Ovary (tissue), 9 donors: Measurements from ENCODE around the gene SDK1. TPM values are rescaled to one million over a fixed set of nuclear protein-coding genes. Genes with fewer than 3 reads are reported as not detected.

Experiments
- DNase-seq, 5 donors: peaks; one replicate each; pipeline ENCODE4 v3.0.0-alpha.2; 2019 to 2020
- H3K27ac ChIP-seq, 2 donors: fragments of 200-600 bp; one replicate each; pipeline versions ENCODE4 v1.5.1 to v1.8.0; 2019 to 2022
- H3K27me3 ChIP-seq: fragments of 200-600 bp; one replicate; pipeline ENCODE4 v1.8.0; 2022
- H3K36me3 ChIP-seq: fragments of 200-600 bp; sonication (generic); one replicate; pipeline ENCODE4 v1.5.1; 2019
- H3K4me1 ChIP-seq: one replicate; pipeline ENCODE4 v1.8.1; 2013; ENCODE audit warnings: mild to moderate bottlenecking, moderate library complexity; ENCODE audit not compliant: insufficient read depth
- H3K4me3 ChIP-seq: fragments of 200-600 bp; sonication (generic); one replicate; pipeline ENCODE4 v1.5.1; 2017
- H3K9me3 ChIP-seq, 2 donors: fragments of 200-600 bp in 1 of 2; sonication (generic) in 1 of 2; one replicate each; pipeline versions ENCODE4 v1.5.1 to v1.8.1; 2013 to 2019; ENCODE audit warnings: mild to moderate bottlenecking in 1 of 2, moderate library complexity in 1 of 2
- CTCF ChIP-seq, 3 donors: fragments of 450-650 bp in 2 of 3; fragments of 200-600 bp in 1 of 3; IDR thresholded peaks; one replicate each; pipeline versions ENCODE4 v1.5.1 to v1.8.0; 2016 to 2022; ENCODE audit warnings: antibody characterized with exemption in 3 of 3, mild to moderate bottlenecking in 1 of 3
- EP300 ChIP-seq: sonication (generic); formaldehyde crosslinking; IDR thresholded peaks from one replicate; pipeline ENCODE4 v1.6.1; 2017; ENCODE audit warnings: antibody characterized with exemption
- POLR2A ChIP-seq: fragments of 450-650 bp; IDR thresholded peaks from one replicate; pipeline ENCODE4 v1.6.1; 2017; ENCODE audit warnings: antibody characterized with exemption, mild to moderate bottlenecking, moderate library complexity
- WGBS, 3 donors: extraction: QIAGEN DNeasy Blood & Tissue Kit in 1 of 3; methylation state at CpG; one replicate each; pipeline versions ENCODE4 v1.1.5 to v1.1.7; 2013 to 2017; 5-methylcytosine and 5-hydroxymethylcytosine counted together
- intact Hi-C, 4 donors: fragments of 100-400 bp; cut with DNase I; formaldehyde crosslinking; loops; one replicate each; pipeline versions ENCODE4 v1.11.0 to v1.15.1; 2022 to 2023
- polyA plus RNA-seq, 2 donors: library from polyadenylated mRNA; stranded (reverse); fragments of 200-250 nt in 1 of 2; fragments of 350-450 nt in 1 of 2; fragmentation: Illumina TruSeq in 1 of 2; extraction: RNeasy Lipid Tissue Mini Kit (QIAGEN cat#74804) in 1 of 2; gene quantifications; one replicate each; pipeline ENCODE4 v1.2.3, GENCODE V29; 2013 to 2014
- total RNA-seq, 7 donors: library from RNA; depleted of rRNA in 2 of 7; stranded (reverse); fragments of >200 nt in 2 of 7; fragmentation: NEBNext Ultra II Directional in 3 of 7; extraction: Animal tissue kit (Norgen Biotek cat#: 25700) in 3 of 7; gene quantifications; one replicate each; pipeline versions ENCODE4 v1.1.0 to v1.2.4, GENCODE V29; 2016 to 2023
- donor health status: DM: no; HTN: no; CAD: no; lungs with moderate emphysema.
- donor health status: DM: no; HTN: no; CAD: no.
- donor health status: Bipolar disorder and iron deficiency.
- donor health status: DM: yes; HTN: yes; CAD: no.
- donor health status: DM: no; HTN: no; CAD: no.
- donor health status: DM: yes; HTN: yes; CAD: no.

Gene SDK1
- total and polyA plus RNA-seq, 9 donors: 1.2 to 13.3 (median 4.4) TPM

GRCh38 chr7:3636131-3636860 lies 335.2 kb downstream of the SDK1 start:
- H3K27me3 ChIP-seq: no peaks in the 10 kb centered on the region
- H3K36me3 ChIP-seq: no peaks in the 10 kb centered on the region
- H3K4me1 ChIP-seq: no peaks in the 10 kb centered on the region
- WGBS, 3 donors: 76 to 87% (median 76%) methylated on average over 6 of the region's 6 CpGs
- no peak for DNase-seq
- no peaks in the 10 kb centered on the region for H3K9me3 ChIP-seq
- no peak overlapping the region for H3K4me3 ChIP-seq
- H3K27ac ChIP-seq: no peak overlapping the region
- intact Hi-C loops: no loop called here
- no peak for TF ChIP-seq EP300
- TF ChIP-seq POLR2A: no peak
- TF ChIP-seq CTCF (IDR thresholded peaks at IDR 0.05): no peak

GRCh38 chr7:3639253-3639652 lies 338.2 kb downstream of the SDK1 start:
- WGBS, 3 donors: 54 to 69% (median 55%) methylated on average over 7 of the region's 7 CpGs

DNA sequence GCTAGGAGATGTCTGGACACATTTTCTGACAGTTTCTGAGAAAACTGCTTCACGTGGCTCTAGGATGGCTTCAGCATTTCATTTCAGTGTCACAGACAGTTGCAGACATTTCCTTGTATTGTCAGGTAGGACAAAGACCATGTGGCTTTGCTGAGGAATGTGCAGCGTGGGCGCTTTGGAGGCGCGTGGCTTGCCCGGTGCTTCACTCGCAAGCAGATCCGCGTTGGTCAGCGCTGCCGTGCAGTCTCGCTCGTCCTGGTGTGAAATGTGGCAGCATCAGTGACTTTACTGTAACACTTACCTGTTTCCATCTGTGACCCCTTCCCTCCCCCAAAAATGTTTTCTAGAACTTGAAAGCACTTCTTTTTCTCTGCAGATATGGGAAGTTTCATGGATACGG lies 340.5 kb downstream of the SDK1 start:
- no peak for TF ChIP-seq EP300
- TF ChIP-seq POLR2A: no peak
- no peak for TF ChIP-seq CTCF (IDR thresholded peaks at IDR 0.05)
- Histone ChIP-seq H3K4me1 (no peaks in the 10 kb centered on the region), H3K9me3 (no peaks in the 10 kb centered on the region), H3K4me3 (no peak overlapping the region), H3K36me3 (no peaks in the 10 kb centered on the region), H3K27me3 (no peaks in the 10 kb centered on the region), H3K27ac (no peak overlapping the region)
- WGBS, 3 donors: 62 to 88% (median 79%) methylated on average over 14 of the region's 14 CpGs
- no peak for DNase-seq
- intact Hi-C loops: no loop called here

More at GRCh38 chr7:3639253-3639652, 338.2 kb downstream of the SDK1 start:
- Histone ChIP-seq H3K36me3 (no peaks in the 10 kb centered on the region), H3K27me3 (no peaks in the 10 kb centered on the region), H3K4me3 (no peak overlapping the region), H3K27ac (no peak overlapping the region), H3K9me3 (no peaks in the 10 kb centered on the region), H3K4me1 (no peaks in the 10 kb centered on the region)
- TF ChIP-seq CTCF (IDR thresholded peaks at IDR 0.05) (no peak), POLR2A (no peak), EP300 (no peak)
- DNase-seq: no peak
- intact Hi-C loops: no loop called here

DNA sequence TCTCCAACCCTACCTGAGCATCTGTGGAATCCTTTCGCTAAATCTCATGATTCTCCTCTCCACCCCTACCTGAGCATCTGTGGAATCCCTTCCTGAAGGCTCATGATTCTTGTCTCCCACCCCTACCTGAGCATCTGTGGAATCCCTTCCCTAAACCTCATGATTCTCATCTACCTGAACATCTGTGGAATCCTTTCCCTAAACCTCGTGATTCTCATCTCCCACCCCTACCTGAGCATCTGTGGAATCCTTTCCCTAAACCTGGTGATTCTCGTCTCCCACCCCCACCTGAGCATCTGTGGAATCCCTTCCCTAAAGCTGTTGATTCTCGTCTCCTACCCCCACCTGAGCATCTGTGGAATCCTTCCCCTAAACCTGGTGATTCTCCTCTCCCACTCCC lies 342.0 kb downstream of the SDK1 start:
- Histone ChIP-seq H3K27me3 (no peaks in the 10 kb centered on the region), H3K9me3 (no peaks in the 10 kb centered on the region), H3K4me3 (no peak overlapping the region), H3K27ac (no peak overlapping the region), H3K36me3 (no peaks in the 10 kb centered on the region), H3K4me1 (no peaks in the 10 kb centered on the region)
- no peak for TF ChIP-seq EP300
- 83 to 93% (median 90%) methylated on average over 4 of the region's 4 CpGs for WGBS, 3 donors
- intact Hi-C loops: no loop called here
- no peak for DNase-seq

DNA sequence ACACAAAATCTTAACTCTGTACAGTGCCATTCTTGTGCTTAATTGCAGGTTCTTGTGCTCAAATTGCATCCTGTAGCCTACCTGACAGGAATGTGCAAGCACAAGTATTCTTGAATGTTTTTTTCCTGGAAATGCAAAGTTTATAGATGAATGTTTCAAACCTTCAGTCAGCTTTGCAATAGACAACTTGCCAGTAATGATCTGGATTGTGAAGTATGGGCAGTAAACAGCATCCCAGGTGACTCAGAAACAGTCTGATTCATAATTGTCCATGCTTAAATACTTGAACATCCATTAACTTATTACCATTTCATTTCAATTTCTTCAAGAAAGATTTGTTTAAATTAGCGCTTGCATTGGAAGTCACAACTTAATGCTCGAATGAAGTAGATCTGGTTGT lies 347.2 kb downstream of the SDK1 start:
- TF ChIP-seq CTCF (IDR thresholded peaks at IDR 0.05): no peak
- TF ChIP-seq POLR2A: no peak
- no peak for TF ChIP-seq EP300
- no peak for DNase-seq
- 93 to 97% (median 95%) methylated on average over 2 of the region's 2 CpGs for WGBS, 3 donors
- Histone ChIP-seq H3K27ac (no peak overlapping the region), H3K9me3 (no peaks in the 10 kb centered on the region), H3K36me3 (no peaks in the 10 kb centered on the region), H3K4me3 (no peak overlapping the region), H3K4me1 (no peaks in the 10 kb centered on the region), H3K27me3 (no peaks in the 10 kb centered on the region)
- intact Hi-C loops: no loop called here
